Fibroblast of skin of back (primary cell): Measurements from ENCODE around the gene BBC3.
A peak's percentile ranks its signal among the peaks of the same experiment; 100 is the strongest.
"Not testable (repeated sequence)": the region's sequence is repeated elsewhere in the genome, so short reads cannot be mapped to it uniquely, and the experiment has no call there.

Source experiments
- DNase-seq: peaks from one replicate; pipeline ENCODE4 v3.0.0-alpha.2; 2013

BBC3 gene

DNA sequence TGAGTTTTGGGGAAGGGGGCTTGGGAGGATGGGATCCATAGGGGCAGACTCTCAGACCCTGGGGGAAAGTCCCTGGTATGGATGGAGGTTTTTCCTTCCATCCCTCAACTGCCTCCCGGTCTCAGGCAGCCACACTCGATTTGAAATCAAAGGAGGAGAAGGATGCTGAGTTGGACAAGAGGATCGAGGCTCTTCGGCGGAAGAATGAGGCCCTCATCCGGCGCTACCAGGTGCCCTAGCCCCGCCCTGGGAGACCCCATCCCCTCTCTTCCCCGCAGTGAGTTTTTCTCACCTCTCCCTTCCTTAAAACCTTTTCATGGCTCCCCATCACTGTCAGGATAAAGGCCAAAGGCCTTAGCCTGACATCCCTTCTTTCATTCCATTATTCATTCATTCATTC lies 27.4 kb upstream of the BBC3 start:
- DNase-seq = no peak

GRCh38 chr19:47257411-47258169 lies 26.6 kb upstream of the BBC3 start:
- no peak for DNase-seq

- DNase-seq = peak; percentile 97
Observed at GRCh38 chr19:47256693-47257410, 25.9 kb upstream of the BBC3 start.

DNA sequence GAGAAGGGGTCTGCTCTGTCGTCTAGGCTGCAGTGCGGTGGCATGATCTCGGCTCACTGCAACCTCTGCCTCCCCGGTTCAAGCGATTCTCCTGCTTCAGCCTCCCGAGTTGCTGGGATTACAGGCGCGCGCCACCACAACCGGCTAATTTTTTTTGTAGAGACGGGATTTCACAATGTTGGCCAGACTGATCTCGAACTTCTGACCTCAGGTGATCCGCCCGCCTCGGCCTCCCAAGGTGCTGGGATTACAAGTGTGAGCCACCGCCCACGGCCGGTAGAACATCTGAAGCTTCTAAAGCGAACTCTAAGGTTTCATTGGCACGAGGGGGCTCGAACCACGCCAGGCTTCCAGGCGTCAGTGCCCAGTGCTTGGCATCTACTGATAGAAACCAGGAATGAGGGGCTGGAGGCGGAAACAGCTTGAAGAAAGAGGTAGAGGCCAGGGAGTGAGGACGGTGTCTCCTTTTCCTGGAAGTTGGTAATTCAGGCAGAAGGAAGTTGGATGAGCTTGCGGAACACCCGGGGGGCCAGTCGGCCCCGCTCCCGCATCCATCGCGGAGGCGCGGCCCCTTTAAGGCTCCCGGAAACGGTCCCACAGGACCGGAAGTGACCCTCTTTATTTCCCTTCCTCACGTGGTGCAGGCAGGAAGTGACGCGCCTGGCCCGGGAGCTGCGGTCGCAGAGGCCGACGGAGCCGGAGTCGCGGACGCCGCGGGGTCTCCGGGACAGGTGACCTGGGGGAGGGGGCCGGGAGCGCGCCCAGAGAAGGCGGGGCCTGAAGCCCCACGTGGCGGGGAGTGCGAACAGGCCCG lies 25.1 kb upstream of the BBC3 start, which contains the start of gene CCDC9:
TSS of gene CCDC9 (plus strand) at position 647 of the 814 bp plus-strand sequence. CDS start 1,876 bp downstream, outside the sequence.
- DNase-seq = peak; percentile 95

DNA sequence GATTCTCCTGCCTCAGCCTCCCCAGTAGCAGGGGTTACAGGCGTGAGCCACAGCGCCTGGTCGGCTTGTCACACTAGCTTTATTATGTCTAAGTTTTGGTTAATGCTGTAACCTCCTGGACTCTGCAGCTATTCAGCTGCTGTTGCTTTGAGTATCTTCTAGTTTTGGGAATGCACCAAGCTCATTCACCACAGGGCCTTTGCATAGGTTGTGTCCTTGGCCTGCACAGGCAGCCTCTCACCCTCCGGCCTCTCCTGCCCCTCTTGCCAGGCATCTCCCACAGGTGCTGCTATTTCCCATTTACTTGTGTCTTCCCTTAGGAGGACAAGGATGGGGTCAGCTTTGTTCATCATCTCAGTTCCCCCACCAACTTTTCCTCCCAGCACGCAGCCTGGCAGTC lies 23.0 kb upstream of the BBC3 start:
- no peak for DNase-seq

DNA sequence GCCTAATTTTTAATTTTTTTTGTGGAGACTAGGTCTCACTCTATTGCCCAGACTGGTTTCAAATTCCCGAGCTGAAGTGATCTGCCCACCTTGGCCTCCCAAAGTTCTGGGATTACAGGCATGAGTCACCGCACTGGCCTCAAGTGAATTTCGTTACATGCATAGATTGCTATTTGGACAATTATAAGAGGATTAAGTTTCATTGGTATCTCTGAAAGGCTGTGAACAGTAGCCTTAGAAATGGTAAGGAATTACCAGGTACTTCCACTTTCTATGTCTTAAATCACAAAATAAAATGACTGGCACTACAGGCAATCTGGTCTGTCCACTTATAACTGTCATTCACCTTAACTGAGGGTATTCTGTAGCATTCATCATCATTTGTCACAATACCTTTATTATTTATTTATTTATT lies 22.5 kb upstream of the BBC3 start:
- DNase-seq = peak; percentile 91

DNA sequence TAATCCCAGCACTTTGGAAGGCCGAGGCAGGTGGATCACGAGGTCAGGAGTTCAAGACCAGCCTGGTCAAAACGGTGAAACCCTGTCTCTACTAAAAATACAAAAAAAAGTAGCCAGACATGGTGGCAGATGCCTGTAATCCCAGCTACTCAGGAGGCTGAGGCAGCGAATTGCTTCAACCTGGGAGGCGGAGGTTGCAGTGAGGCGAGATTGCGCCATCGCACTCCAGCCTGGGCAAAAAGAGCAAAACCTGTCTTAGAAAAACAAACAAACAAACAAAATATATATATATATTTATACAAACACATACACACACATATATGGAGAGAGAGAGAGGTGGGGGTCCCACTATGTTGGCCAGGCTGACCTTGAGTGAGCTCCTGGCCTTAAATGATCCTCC lies 22.0 kb upstream of the BBC3 start:
- DNase-seq = not testable (repeated sequence)

GRCh38 chr19:47247308-47247990 lies 16.4 kb upstream of the BBC3 start:
- DNase-seq = peak; percentile 75

DNA sequence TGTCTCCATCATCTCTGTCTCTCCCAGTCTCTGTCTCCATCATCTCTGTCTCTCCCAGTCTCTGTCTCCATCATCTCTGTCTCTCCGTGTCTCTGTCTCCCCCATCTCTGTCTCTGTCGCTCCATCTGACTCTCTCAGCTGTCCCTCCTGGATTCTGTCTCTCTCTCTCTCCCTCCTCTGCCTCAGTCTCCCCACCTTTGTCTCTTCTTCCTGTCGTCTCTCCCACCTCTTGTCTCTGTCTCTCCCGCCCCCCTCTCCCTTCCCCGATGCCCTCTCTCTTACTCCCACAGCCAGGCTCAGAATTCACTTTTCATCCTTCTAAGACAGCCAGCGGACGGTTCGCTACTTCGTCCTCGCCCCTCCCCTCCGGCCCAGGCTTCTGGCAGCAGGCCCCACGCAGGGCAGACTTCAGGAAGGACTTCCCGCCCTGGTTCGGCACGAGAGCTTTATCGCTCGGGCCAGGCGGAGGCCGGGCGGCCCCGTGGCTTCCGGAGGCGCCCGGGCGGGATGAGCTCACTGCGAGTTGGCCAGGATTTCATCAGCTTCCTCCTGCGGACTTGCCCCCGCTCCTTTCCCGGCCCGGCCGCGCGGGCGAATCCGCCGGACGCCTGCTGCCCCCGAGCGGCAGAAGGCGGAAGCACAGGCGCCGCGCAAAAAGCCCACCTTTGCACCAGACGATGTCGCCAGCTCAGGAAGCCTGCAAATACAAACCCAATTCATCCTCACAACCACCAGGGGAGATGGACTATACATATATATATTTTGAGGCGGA lies 13.0 kb upstream of the BBC3 start:
- peak; percentile 97 for DNase-seq

- no peak for DNase-seq
Observed at GRCh38 chr19:47243364-47243775, 12.4 kb upstream of the BBC3 start.

DNA sequence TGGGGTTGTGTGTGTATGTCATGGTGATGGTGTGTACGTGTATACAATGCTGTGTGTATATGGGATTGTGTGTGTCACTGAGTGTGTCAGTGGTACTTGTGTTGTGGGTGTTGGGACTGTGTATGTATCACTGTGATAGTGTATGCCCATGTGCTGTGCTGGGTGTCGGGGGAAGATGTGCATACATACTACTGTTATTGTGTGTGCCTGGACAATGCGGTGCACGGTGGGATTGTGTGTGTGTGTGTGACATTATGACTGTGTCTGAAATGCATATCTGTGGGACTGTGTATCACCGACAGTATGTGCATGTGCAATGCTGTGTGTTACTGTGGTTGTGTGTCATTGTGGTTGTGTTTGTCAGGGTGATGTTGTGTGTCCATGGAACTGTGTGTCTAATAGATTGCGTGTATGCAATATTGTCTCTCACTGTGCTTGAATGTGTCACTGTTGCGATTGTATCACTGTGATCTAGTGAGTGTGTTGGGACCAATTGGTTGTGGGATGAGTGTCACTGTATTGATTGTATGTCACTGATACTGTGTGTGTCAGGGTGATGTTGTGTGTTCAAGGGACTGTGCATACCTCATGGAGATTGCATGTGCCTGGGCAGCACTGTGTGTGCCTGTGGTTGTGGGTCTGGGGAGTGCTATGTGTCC lies 11.0 kb upstream of the BBC3 start:
- no peak for DNase-seq

DNA sequence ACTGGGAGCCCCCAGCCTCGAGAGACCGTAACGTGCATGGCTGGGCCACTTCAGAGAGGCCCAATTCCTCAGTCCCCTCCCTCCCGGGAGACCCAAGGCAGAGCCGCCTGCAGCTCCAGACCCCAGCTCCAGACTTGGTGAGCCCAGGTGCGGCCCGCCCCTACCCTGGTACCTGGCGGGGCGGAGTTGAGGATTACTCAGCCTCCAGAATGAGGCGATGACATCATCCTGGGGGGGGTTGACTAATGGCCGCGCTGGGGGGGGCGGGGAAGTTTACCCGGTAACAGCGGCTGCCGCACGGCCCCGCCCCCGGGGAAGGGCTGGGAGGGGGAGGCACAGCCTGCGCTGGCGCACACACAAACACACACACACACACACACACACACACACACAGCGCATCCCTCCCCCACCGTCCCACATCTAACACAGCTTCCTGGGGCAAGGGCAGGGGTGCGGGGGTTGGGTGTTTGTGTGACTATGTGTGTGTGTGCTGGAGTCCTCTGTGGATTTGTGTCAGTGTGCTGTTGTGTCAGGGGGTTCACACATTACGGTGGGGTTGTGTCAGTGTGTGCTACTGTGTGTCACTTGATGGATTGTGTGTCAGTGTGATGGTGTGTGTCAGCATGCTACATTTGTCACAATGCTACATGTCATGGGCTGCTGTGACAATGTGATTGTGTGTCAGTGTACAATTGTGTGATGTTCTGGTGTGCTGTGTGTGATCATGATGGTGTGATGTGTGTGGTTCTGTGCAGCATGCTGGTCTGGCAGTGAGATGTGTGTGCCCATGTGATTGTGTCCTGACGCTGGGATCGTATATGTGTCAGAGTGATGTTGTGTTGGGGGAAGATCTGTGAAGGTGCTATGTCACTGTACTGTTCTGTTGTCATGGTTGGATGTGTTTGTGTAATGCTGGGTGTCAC lies 10.3 kb upstream of the BBC3 start:
- DNase-seq = peak; percentile 77

- no peak for DNase-seq
Observed at GRCh38 chr19:47240556-47240955, 9.6 kb upstream of the BBC3 start.

DNA sequence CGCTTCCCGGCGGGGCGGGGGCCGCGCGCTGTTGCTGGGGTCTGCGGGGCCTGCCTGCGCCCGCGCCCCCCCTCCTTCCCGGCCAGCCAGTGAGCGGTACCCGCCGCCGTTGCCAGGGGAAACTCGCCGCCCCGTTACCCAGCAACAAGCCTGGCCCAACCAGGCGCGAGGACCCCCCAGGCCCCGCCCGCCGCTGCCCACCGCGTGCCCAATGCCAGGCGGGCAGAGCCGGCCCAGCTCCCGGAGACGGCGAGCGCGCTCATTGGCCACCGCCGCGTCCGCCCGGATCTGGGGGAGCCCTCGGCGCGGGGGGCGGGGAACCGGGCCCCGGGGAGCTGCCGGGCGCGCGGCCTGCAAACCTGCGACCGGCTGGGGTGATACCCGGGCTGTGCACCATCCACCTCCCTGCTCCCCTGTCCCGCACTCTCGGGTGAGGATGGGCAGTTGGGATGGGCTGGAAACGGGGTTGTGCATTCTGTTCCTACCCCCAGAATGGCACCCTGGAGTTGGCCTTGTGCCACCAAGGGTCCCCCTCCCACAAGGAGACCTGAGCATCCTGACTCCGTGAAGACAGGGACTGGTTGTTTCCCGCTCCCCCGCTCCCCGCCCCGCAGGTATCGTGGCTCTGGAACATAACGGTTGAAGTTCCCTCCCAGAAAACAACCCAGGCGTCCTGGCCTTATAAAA lies 8.8 kb upstream of the BBC3 start:
- DNase-seq = peak; percentile 61

- DNase-seq = no peak
Observed at GRCh38 chr19:47239152-47239551, 8.2 kb upstream of the BBC3 start.

DNA sequence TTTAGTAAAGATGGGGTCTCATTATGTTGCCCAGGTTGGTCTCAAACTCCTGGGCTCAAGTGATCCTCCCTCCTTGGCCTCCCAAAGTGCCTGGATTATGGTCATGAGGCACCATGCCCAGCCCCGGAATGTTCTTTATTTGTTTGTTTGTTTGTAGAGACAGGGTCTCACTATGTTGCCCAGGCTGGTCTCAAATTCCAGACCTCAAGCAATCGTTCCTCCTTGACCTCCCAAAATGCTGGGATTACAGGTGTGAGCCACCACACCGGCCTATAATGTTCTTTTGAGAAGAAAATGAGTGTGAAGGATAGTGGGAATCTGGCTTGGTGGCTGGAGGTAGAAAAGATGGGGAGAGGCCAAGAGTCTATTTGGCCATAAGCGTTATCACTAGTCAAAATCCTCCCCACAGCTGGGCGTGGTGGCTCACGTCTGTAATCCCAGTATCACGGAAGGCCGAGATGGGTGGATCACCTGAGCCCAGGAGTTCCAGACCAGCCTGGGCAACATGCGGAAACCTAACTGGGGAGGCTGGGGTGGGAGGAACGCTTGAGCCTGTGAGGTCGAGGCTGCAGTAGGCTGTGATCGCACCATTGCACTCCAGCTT lies 5.2 kb upstream of the BBC3 start:
- DNase-seq = no peak

GRCh38 chr19:47232422-47233211 lies 1.6 kb upstream of the BBC3 start:
- peak; percentile 85 for DNase-seq
